Keratinocyte (primary cell): ENCODE results near the gene RERE. TPM values are rescaled to one million over a fixed set of nuclear protein-coding genes. Genes with fewer than 3 reads are reported as not detected.

ENCODE experiments used
- DNase-seq: peaks from one replicate; pipeline ENCODE4 v3.0.0-alpha.2; 2011; ENCODE audit warnings: low read depth, missing footprints, low spot score
- FAIRE-seq: peaks from 2 replicates; lab custom pipeline; 2011; peaks lifted over from hg19 to GRCh38; lab: Jason Lieb, UNC
- H2AFZ ChIP-seq: 2 replicates; pipeline ENCODE4 v1.6.0; 2012; ENCODE audit warnings: low read length, control low read depth, inconsistent platforms; ENCODE audit not compliant: control insufficient read depth
- H3K27ac ChIP-seq: 2 replicates; pipeline ENCODE4 v1.5.1; 2011; ENCODE audit warnings: low read length; ENCODE audit not compliant: control insufficient read depth, insufficient read depth
- H3K27me3 ChIP-seq: 3 replicates; pipeline ENCODE4 v1.6.0; 2011; ENCODE audit warnings: low read length; ENCODE audit not compliant: control insufficient read depth, insufficient read depth; ENCODE audit errors: extremely low read depth
- H3K36me3 ChIP-seq, 2 experiments: 2 replicates in 1 of 2; 3 replicates in 1 of 2; pipeline ENCODE4 v1.5.1; 2011; ENCODE audit warnings: low read length in 2 of 2, mild to moderate bottlenecking in 1 of 2; ENCODE audit not compliant: control insufficient read depth in 2 of 2, insufficient read depth in 2 of 2; ENCODE audit errors: extremely low read depth in 1 of 2
- H3K4me1 ChIP-seq: 3 replicates; pipeline ENCODE4 v1.5.1; 2011; ENCODE audit warnings: low read length; ENCODE audit not compliant: control insufficient read depth, insufficient read depth; ENCODE audit errors: extremely low read depth
- H3K4me2 ChIP-seq: 3 replicates; pipeline ENCODE4 v1.6.0; 2011; ENCODE audit warnings: low read depth, low read length; ENCODE audit not compliant: control insufficient read depth, insufficient read depth; ENCODE audit errors: extremely low read depth
- H3K4me3 ChIP-seq, 3 experiments: fragments of 200-600 bp in 1 of 3; sonication (generic) in 1 of 3; 2 replicates in 2 of 3; 3 replicates in 1 of 3; pipeline ENCODE4 v1.5.1; 2011 to 2016; ENCODE audit warnings: low read length in 3 of 3, mild to moderate bottlenecking in 3 of 3, control low read depth in 2 of 3, inconsistent platforms in 1 of 3, low read depth in 1 of 3, mixed read lengths in 1 of 3, mixed run types in 1 of 3, moderate library complexity in 1 of 3; ENCODE audit not compliant: control insufficient read depth in 2 of 3, insufficient read depth in 2 of 3; ENCODE audit errors: extremely low read depth in 1 of 3
- H3K79me2 ChIP-seq: 2 replicates; pipeline ENCODE4 v1.6.0; 2012; ENCODE audit warnings: low read length; ENCODE audit not compliant: control insufficient read depth, insufficient read depth
- H3K9ac ChIP-seq: 3 replicates; pipeline ENCODE4 v1.6.0; 2011; ENCODE audit warnings: low read length; ENCODE audit not compliant: control insufficient read depth, insufficient read depth; ENCODE audit errors: extremely low read depth
- H3K9me1 ChIP-seq: 3 replicates; pipeline ENCODE4 v1.6.0; 2011; ENCODE audit warnings: low read length; ENCODE audit not compliant: control insufficient read depth, insufficient read depth; ENCODE audit errors: extremely low read depth
- H3K9me3 ChIP-seq: 2 replicates; pipeline ENCODE4 v1.5.1; 2012; ENCODE audit warnings: low read depth, low read length; ENCODE audit not compliant: control insufficient read depth
- H4K20me1 ChIP-seq: 3 replicates; pipeline ENCODE4 v1.6.0; 2011; ENCODE audit warnings: low read length; ENCODE audit not compliant: control insufficient read depth, insufficient read depth; ENCODE audit errors: extremely low read depth
- CTCF ChIP-seq, 3 experiments: IDR thresholded peaks in 1 of 3; conservative IDR thresholded peaks in 1 of 3; optimal IDR thresholded peaks in 1 of 3; 2 replicates in 2 of 3; 3 replicates in 1 of 3; pipeline versions ENCODE3 to v1.5.1; 2011; ENCODE audit warnings: low read length in 3 of 3, mild to moderate bottlenecking in 3 of 3, moderate library complexity in 2 of 3, control low read depth in 1 of 3, inconsistent platforms in 1 of 3; ENCODE audit not compliant: insufficient read depth in 2 of 3; ENCODE audit errors: extremely low read depth in 1 of 3
- EZH2 ChIP-seq: IDR thresholded peaks from one replicate; pipeline ENCODE4 v1.6.1; 2012; ENCODE audit warnings: inconsistent platforms, mild to moderate bottlenecking, low read length, moderate library complexity
- dilution Hi-C: fragments of 300-500 bp; cut with MboI; formaldehyde crosslinking; loops from one replicate; pipeline ENCODE4 v1.7.0; 2020; ENCODE audit warnings: low sequenced_read_pairs; ENCODE audit not compliant: extremely low pct_ligation_motif_present
- polyA plus RNA-seq, 5 experiments: library from polyadenylated mRNA; depleted of rRNA in 3 of 5; stranded (reverse) in 3 of 5; stranded (forward) in 1 of 5; unstranded in 1 of 5; fragments of >200 nt; gene quantifications; 1 replicate in 1 of 5; 2 replicates in 3 of 5; 3 replicates in 1 of 5; pipeline versions ENCODE4 v1.2.1 to v1.2.3, GENCODE V29; 2011 to 2012; ENCODE audit warnings: missing spikeins in 2 of 5, low read depth in 1 of 5, low replicate concordance in 1 of 5

RERE gene
- polyA plus RNA-seq, 1 donor (not counting 4 experiments of a cell fraction or from before 2014, with no cell fraction given) = 3.8 TPM

GRCh38 chr1:8323706-8324105, 493.7 kb downstream of the RERE start:
- no peaks in the 10 kb centered on the region for H3K79me2 ChIP-seq
- H4K20me1 ChIP-seq = no peaks in the 10 kb centered on the region
- no peaks in the 10 kb centered on the region for H3K36me3 ChIP-seq
- H2AFZ ChIP-seq = no peak overlapping the region
- TF ChIP-seq EZH2 (no peak), CTCF (optimal IDR thresholded peaks at IDR 0.05 in 1 of 3, IDR thresholded peaks at IDR 0.05 in 1 of 3, conservative IDR thresholded peaks at IDR 0.05 in 1 of 3; ENCODE audit: extremely low read depth in 1 of 3, insufficient read depth in 2 of 3, low read length in 3 of 3) (no peak)
- no peak overlapping the region for H3K27ac ChIP-seq
- no peaks in the 10 kb centered on the region for H3K4me1 ChIP-seq
- H3K4me2 ChIP-seq = no peak overlapping the region
- no peaks in the 10 kb centered on the region for H3K9me1 ChIP-seq
- peaks cover 3% of the 10 kb centered on the region for H3K27me3 ChIP-seq
- dilution Hi-C loops = loop anchor here (25.0 kb wide), 1 partner anchor 311 kb away; no protein-coding TSS in a partner anchor
- FAIRE-seq = no peak
- H3K9ac ChIP-seq = no peak overlapping the region
- no peak for DNase-seq
- H3K9me3 ChIP-seq = no peaks in the 10 kb centered on the region
- no peak overlapping the region for H3K4me3 ChIP-seq

- no peak for TF ChIP-seq EZH2
- TF ChIP-seq CTCF (optimal IDR thresholded peaks at IDR 0.05 in 1 of 3, IDR thresholded peaks at IDR 0.05 in 1 of 3, conservative IDR thresholded peaks at IDR 0.05 in 1 of 3; ENCODE audit: extremely low read depth in 1 of 3, insufficient read depth in 2 of 3, low read length in 3 of 3) = no peak
- Histone ChIP-seq H3K4me2 (no peak overlapping the region), H3K36me3 (no peaks in the 10 kb centered on the region), H4K20me1 (no peaks in the 10 kb centered on the region), H3K4me3 (no peak overlapping the region), H3K9me3 (no peaks in the 10 kb centered on the region), H3K9ac (no peak overlapping the region), H2AFZ (no peak overlapping the region), H3K9me1 (no peaks in the 10 kb centered on the region), H3K27me3 (peaks cover 10% of the 10 kb centered on the region), H3K79me2 (no peaks in the 10 kb centered on the region), H3K4me1 (no peaks in the 10 kb centered on the region), H3K27ac (no peak overlapping the region)
- dilution Hi-C loops = loop anchor here (25.0 kb wide), 1 partner anchor 309 kb away; no protein-coding TSS in a partner anchor
- no peak for FAIRE-seq
- DNase-seq = no peak
Observed at GRCh38 chr1:8321612-8322011, 495.8 kb downstream of the RERE start.
